OCI-LY7 (cell line): ENCODE data around the gene TAMALIN. TPM values are rescaled to one million over a fixed set of nuclear protein-coding genes. Genes with fewer than 3 reads are reported as not detected.

ENCODE experiments used
- BruUV-seq: library from RNA; stranded (reverse); fragments of 400-500 nt; replicated peaks from 2 replicates; lab custom pipeline; 2021; lab: Mats Ljungman, UMichigan
- CTCF ChIA-PET: fragments of 300-600 bp; sonication (Branson Sonifier 250); formaldehyde crosslinking; loops from one replicate; lab custom pipeline; 2022; ENCODE audit warnings: antibody characterized with exemption; ENCODE audit not compliant: unreplicated experiment; lab: Charles Lee
- POLR2A ChIA-PET: fragments of 300-600 bp; sonication (Branson Sonifier 250); formaldehyde crosslinking; loops from one replicate; lab custom pipeline; 2022; ENCODE audit warnings: antibody characterized with exemption; lab: Charles Lee
- DNase-seq: peaks from one replicate; pipeline ENCODE4 v3.0.0-alpha.2; 2015; ENCODE audit warnings: low spot score
- H2AFZ ChIP-seq: fragments of 200-600 bp; sonication (generic), shearing (Covaris generic); 2 replicates; pipeline ENCODE4 v1.6.1; 2014; ENCODE audit warnings: mild to moderate bottlenecking, antibody characterized with exemption, low read length, moderate library complexity
- H3K27ac ChIP-seq: fragments of 200-600 bp; sonication (generic); 2 replicates; pipeline ENCODE4 v1.5.1; 2014; ENCODE audit warnings: mixed run types, low read depth, mild to moderate bottlenecking, moderate library complexity, low read length, inconsistent platforms; ENCODE audit not compliant: poor library complexity, severe bottlenecking
- H3K36me3 ChIP-seq: fragments of 200-600 bp; sonication (generic); 2 replicates; pipeline ENCODE4 v1.6.1; 2014; ENCODE audit warnings: mild to moderate bottlenecking, antibody characterized with exemption, low read length, moderate library complexity, mixed read lengths; ENCODE audit not compliant: insufficient read depth
- H3K4me1 ChIP-seq: fragments of 200-600 bp; sonication (generic); 2 replicates; pipeline ENCODE4 v1.5.1; 2014; ENCODE audit warnings: mild to moderate bottlenecking, low read length; ENCODE audit not compliant: insufficient read depth, poor library complexity, severe bottlenecking
- H3K4me2 ChIP-seq: fragments of 200-600 bp; sonication (generic); 2 replicates; pipeline ENCODE4 v1.6.1; 2014; ENCODE audit warnings: mild to moderate bottlenecking, low read length
- H3K4me3 ChIP-seq: fragments of 200-600 bp; sonication (generic); 2 replicates; pipeline ENCODE4 v1.5.1; 2014; ENCODE audit warnings: mild to moderate bottlenecking, low read depth, low read length; ENCODE audit not compliant: poor library complexity, severe bottlenecking
- H3K79me2 ChIP-seq: fragments of 200-600 bp; sonication (generic); 2 replicates; pipeline ENCODE4 v1.6.1; 2016; ENCODE audit warnings: low read depth, mild to moderate bottlenecking, low read length, moderate library complexity, mixed read lengths; ENCODE audit not compliant: insufficient read depth
- H3K9me2 ChIP-seq: fragments of 200-600 bp; sonication (generic); 2 replicates; pipeline ENCODE4 v1.6.1; 2016; ENCODE audit warnings: mild to moderate bottlenecking, low read length, mixed read lengths; ENCODE audit not compliant: insufficient read depth
- H3K9me3 ChIP-seq: fragments of 200-600 bp; sonication (generic); 2 replicates; pipeline ENCODE4 v1.6.1; 2014; ENCODE audit warnings: mild to moderate bottlenecking, mixed run types, low read length, mixed read lengths
- H4K20me1 ChIP-seq: fragments of 200-600 bp; sonication (generic); 2 replicates; pipeline ENCODE4 v1.6.1; 2014; ENCODE audit warnings: mild to moderate bottlenecking, antibody characterized with exemption, low read length, moderate library complexity, mixed read lengths; ENCODE audit not compliant: insufficient read depth
- CTCF ChIP-seq: fragments of 200-600 bp; sonication (generic); conservative IDR thresholded peaks from 2 replicates; pipeline ENCODE4 v1.5.1; 2014; ENCODE audit warnings: mild to moderate bottlenecking, antibody characterized with exemption, low read length, moderate library complexity, mixed read lengths
- EZH2phosphoT487 ChIP-seq: fragments of 200-600 bp; sonication (generic); IDR thresholded peaks from 2 replicates; pipeline ENCODE4 v1.6.1; 2018; ENCODE audit warnings: low read depth, borderline replicate concordance, mild to moderate bottlenecking, mixed run types, antibody characterized with exemption, low read length, moderate library complexity, mixed read lengths
- intact Hi-C: fragments of 100-400 bp; cut with micrococcal nuclease; formaldehyde crosslinking; loops from one replicate; pipeline ENCODE4 v1.10.0; 2022; ENCODE audit not compliant: unreplicated experiment
- total RNA-seq, 2 experiments: library from RNA; depleted of rRNA in 1 of 2; stranded (reverse); fragments of >200 nt in 1 of 2; shearing (Covaris generic) in 1 of 2; gene quantifications; 2 replicates each; pipeline ENCODE4 v1.2.3, GENCODE V29; 2014 to 2022

The TAMALIN gene
- total RNA-seq, 2 experiments from 2014 or later, result 0.66 to 1.3 TPM

- peak; percentile 72 for DNase-seq
- Histone ChIP-seq H3K79me2 (no peaks in the 10 kb centered on the region), H3K9me2 (no peaks in the 10 kb centered on the region), H3K36me3 (no peaks in the 10 kb centered on the region), H3K9me3 (no peaks in the 10 kb centered on the region), H3K4me1 (peaks cover 6% of the 10 kb centered on the region), H2AFZ (peak overlapping the region; percentile 47; the same call in 1 of the 2 replicates), H4K20me1 (no peaks in the 10 kb centered on the region; the same call in 1 of the 2 replicates), H3K27ac (no peak overlapping the region), H3K4me2 (0 out of 2 replicates have a peak overlapping the region, but pooled peaks have one; percentile 23), H3K4me3 (no peak overlapping the region)
- ChIA-PET POLR2A (no interaction called here), CTCF (interaction anchor here (0.9 to 1.3 kb wide), 3 partner anchors 10 to 45 kb away, joined by 3 to 4 read pairs (median 3); no protein-coding TSS in a partner anchor)
- TF ChIP-seq EZH2phosphoT487 (no peak), CTCF (peak; percentile 99)
- intact Hi-C loops, result loop anchor here (2.0 kb wide), 2 partner anchors 53 to 87 kb away; no protein-coding TSS in a partner anchor
- BruUV-seq, result no TSS peak
Measured at GRCh38 chr12:51980051-51980808, 26.5 kb upstream of the TAMALIN start.

- Histone ChIP-seq H3K4me2 (0 out of 2 replicates have a peak overlapping the region, but pooled peaks have one; percentile 23), H3K4me1 (peaks cover 6% of the 10 kb centered on the region), H3K9me2 (no peaks in the 10 kb centered on the region), H3K36me3 (no peaks in the 10 kb centered on the region), H3K9me3 (no peaks in the 10 kb centered on the region), H3K27ac (no peak overlapping the region), H2AFZ (peak overlapping the region; percentile 47; the same call in 1 of the 2 replicates), H3K79me2 (no peaks in the 10 kb centered on the region), H3K4me3 (no peak overlapping the region), H4K20me1 (no peaks in the 10 kb centered on the region; the same call in 1 of the 2 replicates)
- BruUV-seq, result no TSS peak
- TF ChIP-seq CTCF, result no peak
- no peak for TF ChIP-seq EZH2phosphoT487
- ChIA-PET CTCF (interaction anchor here (0.9 to 1.3 kb wide), 3 partner anchors 10 to 45 kb away, joined by 3 to 4 read pairs (median 3); no protein-coding TSS in a partner anchor), POLR2A (no interaction called here)
- no peak for DNase-seq
- intact Hi-C loops, result loop anchor here (2.0 kb wide), 2 partner anchors 54 to 88 kb away; no protein-coding TSS in a partner anchor
Measured at GRCh38 chr12:51980809-51981127, 26.0 kb upstream of the TAMALIN start.
